ENCODE data around the gene DIPK2A.

Gene DIPK2A

DNA sequence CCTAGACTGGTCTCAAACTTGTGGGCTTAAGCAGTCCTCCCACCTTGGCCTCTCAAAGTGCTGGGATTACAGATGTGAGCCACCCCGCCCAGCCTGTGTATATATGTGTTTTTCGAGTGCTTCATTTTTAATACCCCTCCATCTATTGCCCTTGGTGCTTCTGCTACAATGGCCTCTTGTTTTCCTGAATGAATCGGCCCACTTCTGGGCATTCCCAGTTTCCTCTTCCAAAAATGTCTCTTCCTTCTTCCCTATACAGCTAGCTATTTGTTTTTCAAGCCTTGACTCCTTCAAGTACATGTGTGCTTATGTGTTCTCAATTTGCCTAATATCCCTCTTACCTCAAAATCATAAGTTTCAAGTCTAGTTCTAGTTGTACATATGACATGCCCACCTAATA is 16.7 kb downstream of the DIPK2A start:
- Mint-ChIP-seq H3K36me3 (ENCODE audit: low read depth) (peaks cover 30% of the 10 kb centered on the region), H3K9me3 (peaks cover 3% of the 10 kb centered on the region), H3K4me3 (no peak overlapping the region), H3K4me1 (ENCODE audit: low read depth) (peaks cover 24% of the 10 kb centered on the region), H3K27me3 (no peaks in the 10 kb centered on the region), H3K27ac (no peak overlapping the region)
- intact Hi-C loops (cut with micrococcal nuclease) = no loop called here

DNA sequence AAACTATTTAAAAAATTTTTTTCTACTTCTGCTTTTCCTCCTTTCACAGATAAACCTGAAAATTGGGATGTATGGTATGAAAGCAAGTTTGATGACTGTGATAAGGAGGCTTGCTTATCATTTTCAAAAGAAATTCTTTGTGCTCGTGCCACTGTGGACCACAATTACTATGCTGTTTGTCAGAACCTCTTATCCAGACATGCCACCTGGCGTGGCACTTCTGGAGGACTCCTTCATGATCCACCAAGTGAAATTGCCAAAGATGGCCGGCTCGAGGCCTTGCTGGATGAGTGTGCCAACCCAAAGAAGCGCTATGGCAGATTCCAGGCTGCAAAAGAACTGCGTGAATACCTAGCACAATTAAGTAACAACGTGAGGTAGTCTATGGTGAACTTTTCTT is 17.8 kb downstream of the DIPK2A start:
- Mint-ChIP-seq H3K4me1 (ENCODE audit: low read depth) (peaks cover 16% of the 10 kb centered on the region), H3K27ac (no peak overlapping the region), H3K27me3 (no peaks in the 10 kb centered on the region), H3K4me3 (no peak overlapping the region), H3K36me3 (ENCODE audit: low read depth) (peaks cover 38% of the 10 kb centered on the region), H3K9me3 (no peaks in the 10 kb centered on the region)
- intact Hi-C loops (cut with micrococcal nuclease) = no loop called here

GRCh38 chr3:143991713-143992112 is 20.1 kb downstream of the DIPK2A start:
- peaks cover 27% of the 10 kb centered on the region for H3K4me1 Mint-ChIP-seq (ENCODE audit: low read depth)
- intact Hi-C loops (cut with micrococcal nuclease) = no loop called here
- H3K9me3 Mint-ChIP-seq = no peaks in the 10 kb centered on the region
- H3K36me3 Mint-ChIP-seq (ENCODE audit: low read depth) = peaks cover 36% of the 10 kb centered on the region
- H3K27ac Mint-ChIP-seq = no peak overlapping the region
- H3K4me3 Mint-ChIP-seq = no peak overlapping the region
- H3K27me3 Mint-ChIP-seq = no peaks in the 10 kb centered on the region

- Mint-ChIP-seq H3K27me3 (peaks cover 12% of the 10 kb centered on the region), H3K4me3 (no peak overlapping the region), H3K36me3 (ENCODE audit: low read depth) (peaks cover 28% of the 10 kb centered on the region), H3K27ac (no peak overlapping the region), H3K9me3 (no peaks in the 10 kb centered on the region), H3K4me1 (ENCODE audit: low read depth) (peaks cover 29% of the 10 kb centered on the region)
- intact Hi-C loops (cut with micrococcal nuclease) = loop anchor here (1.0 to 2.0 kb wide), 2 partner anchors 27 to 31 kb away; partner anchors contain the start of gene DIPK2A
Measured at GRCh38 chr3:143998266-143998665, 26.6 kb downstream of the DIPK2A start.

GRCh38 chr3:144003051-144003450 is 31.4 kb downstream of the DIPK2A start:
- Mint-ChIP-seq H3K27ac (no peak overlapping the region), H3K9me3 (no peaks in the 10 kb centered on the region), H3K4me3 (no peak overlapping the region), H3K36me3 (ENCODE audit: low read depth) (peaks cover 7% of the 10 kb centered on the region), H3K4me1 (ENCODE audit: low read depth) (peaks cover 12% of the 10 kb centered on the region), H3K27me3 (peaks cover 12% of the 10 kb centered on the region)
- intact Hi-C loops (cut with micrococcal nuclease) = no loop called here

- H3K36me3 Mint-ChIP-seq (ENCODE audit: low read depth) = no peaks in the 10 kb centered on the region
- no peak overlapping the region for H3K4me3 Mint-ChIP-seq
- H3K4me1 Mint-ChIP-seq (ENCODE audit: low read depth) = peaks cover 5% of the 10 kb centered on the region
- no peaks in the 10 kb centered on the region for H3K9me3 Mint-ChIP-seq
- intact Hi-C loops (cut with micrococcal nuclease) = no loop called here
- H3K27me3 Mint-ChIP-seq = peaks cover 1% of the 10 kb centered on the region
- H3K27ac Mint-ChIP-seq = no peak overlapping the region
Measured at GRCh38 chr3:144010371-144010770, 38.7 kb downstream of the DIPK2A start.

- Mint-ChIP-seq H3K9me3 (no peaks in the 10 kb centered on the region), H3K36me3 (ENCODE audit: low read depth) (no peaks in the 10 kb centered on the region), H3K4me3 (no peak overlapping the region), H3K4me1 (ENCODE audit: low read depth) (peaks cover 5% of the 10 kb centered on the region), H3K27me3 (peaks cover 1% of the 10 kb centered on the region), H3K27ac (no peak overlapping the region)
- intact Hi-C loops (cut with micrococcal nuclease) = no loop called here
Measured at GRCh38 chr3:144011251-144011799, 39.7 kb downstream of the DIPK2A start.

- Mint-ChIP-seq H3K27me3 (peaks cover 1% of the 10 kb centered on the region), H3K4me1 (ENCODE audit: low read depth) (peaks cover 5% of the 10 kb centered on the region), H3K27ac (no peak overlapping the region), H3K9me3 (peaks cover 21% of the 10 kb centered on the region), H3K36me3 (ENCODE audit: low read depth) (no peaks in the 10 kb centered on the region), H3K4me3 (no peak overlapping the region)
- intact Hi-C loops (cut with micrococcal nuclease) = no loop called here
Measured at GRCh38 chr3:144015133-144015532, 43.5 kb downstream of the DIPK2A start.

DNA sequence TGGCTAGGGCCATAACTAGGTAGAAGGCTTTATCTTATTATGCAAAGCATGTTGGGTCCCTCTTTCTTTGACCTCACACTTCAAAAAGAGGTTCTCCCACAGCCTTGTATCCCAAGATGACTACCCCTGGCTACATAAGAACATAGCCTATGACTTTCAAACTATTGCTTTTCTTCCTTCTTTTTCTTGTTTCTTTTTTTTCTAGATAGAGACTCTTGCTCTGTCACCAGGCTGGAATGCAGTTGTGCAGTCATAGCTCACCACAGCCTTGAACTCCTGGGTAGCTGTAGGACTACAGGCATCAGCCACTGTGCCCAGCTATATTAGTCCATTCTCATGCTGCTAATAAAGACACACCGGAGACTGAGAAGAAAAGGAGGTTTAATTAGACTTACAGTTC is 47.2 kb downstream of the DIPK2A start:
- H3K4me1 Mint-ChIP-seq (ENCODE audit: low read depth) = peaks cover 11% of the 10 kb centered on the region
- no peak overlapping the region for H3K4me3 Mint-ChIP-seq
- H3K36me3 Mint-ChIP-seq (ENCODE audit: low read depth) = no peaks in the 10 kb centered on the region
- intact Hi-C loops (cut with micrococcal nuclease) = no loop called here
- no peak overlapping the region for H3K27ac Mint-ChIP-seq
- peaks cover 47% of the 10 kb centered on the region for H3K9me3 Mint-ChIP-seq
- peaks cover 1% of the 10 kb centered on the region for H3K27me3 Mint-ChIP-seq

Measured in dendritic cell treated with granulocyte-macrophage colony-stimulating factor and Interleukin-4, amounts not matched to agents 40 ng/mL and 50 ng/mL, for 4 days (primary cell).